Lower lobe of right lung (tissue), 2 donors: ENCODE data around the gene PGA4. TPM values are rescaled to one million over a fixed set of nuclear protein-coding genes. Genes with fewer than 3 reads are reported as not detected.

ENCODE experiments used
- ATAC-seq, 2 donors: fragments of 200-7000 bp; cut with Tn5 transposase; one replicate each; pipeline ENCODE4 v1.9.1; 2020 to 2022; ENCODE audit warnings: mild to moderate bottlenecking in 2 of 2, moderate library complexity in 2 of 2
- DNase-seq: peaks from one replicate; pipeline ENCODE4 v3.0.0-alpha.2; 2020
- H3K27ac ChIP-seq: fragments of 200-600 bp; one replicate; pipeline ENCODE4 v1.8.0; 2022
- H3K27me3 ChIP-seq: fragments of 200-600 bp; one replicate; pipeline ENCODE4 v1.8.0; 2022; ENCODE audit warnings: low read depth
- H3K36me3 ChIP-seq: fragments of 200-600 bp; one replicate; pipeline ENCODE4 v1.8.0; 2022; ENCODE audit warnings: mild to moderate bottlenecking
- H3K4me1 ChIP-seq: fragments of 200-600 bp; one replicate; pipeline ENCODE4 v1.8.0; 2022
- H3K4me3 ChIP-seq: fragments of 200-600 bp; one replicate; pipeline ENCODE4 v1.8.0; 2022; ENCODE audit warnings: mild to moderate bottlenecking
- H3K9me3 ChIP-seq: fragments of 200-600 bp; one replicate; pipeline ENCODE4 v1.8.0; 2022
- CTCF ChIP-seq: fragments of 200-600 bp; IDR thresholded peaks from one replicate; pipeline ENCODE4 v1.8.0; 2022; ENCODE audit warnings: antibody characterized with exemption, mild to moderate bottlenecking
- intact Hi-C: fragments of 100-400 bp; cut with DNase I; formaldehyde crosslinking; loops from one replicate; pipeline ENCODE4 v1.11.0; 2022
- total RNA-seq: library from RNA; stranded (reverse); fragmentation: NEBNext Ultra II Directional; extraction: Animal tissue kit (Norgen Biotek cat#: 25700); gene quantifications from one replicate; pipeline ENCODE4 v1.2.1, GENCODE V29; 2021
- donor health status: DM: no; HTN: yes; CAD: no; lungs with severe emphysema.

PGA4 gene
- total RNA-seq, 1 donor from 2014 or later = 0.83 TPM

GRCh38 chr11:61279934-61280659, 58.0 kb downstream of the PGA4 start:
- TF ChIP-seq CTCF = no peak
- DNase-seq (no peak), ATAC-seq (no peak)
- intact Hi-C loops = no loop called here
- Histone ChIP-seq H3K4me3 (no peak overlapping the region), H3K4me1 (no peaks in the 10 kb centered on the region), H3K9me3 (no peaks in the 10 kb centered on the region), H3K27ac (no peak overlapping the region), H3K36me3 (no peaks in the 10 kb centered on the region), H3K27me3 (peaks cover 5% of the 10 kb centered on the region)

GRCh38 chr11:61280883-61281580, 58.9 kb downstream of the PGA4 start:
- Histone ChIP-seq H3K36me3 (no peaks in the 10 kb centered on the region), H3K27ac (no peak overlapping the region), H3K9me3 (no peaks in the 10 kb centered on the region), H3K27me3 (peaks cover 5% of the 10 kb centered on the region), H3K4me3 (no peak overlapping the region), H3K4me1 (no peaks in the 10 kb centered on the region)
- intact Hi-C loops = no loop called here
- no peak for TF ChIP-seq CTCF
- DNase-seq (no peak), ATAC-seq (no peak)

Other genes with a start within 250 kb of the PGA4 start
- 3.5 TPM for gene CD5, start 119.9 kb upstream of the PGA4 start, total RNA-seq
- gene VPS37C, start 60.9 kb upstream of the PGA4 start, total RNA-seq = 39.7 TPM
- gene PGA3, start 18.8 kb upstream of the PGA4 start, total RNA-seq = 1.3 TPM
- gene PGA5, start 18.8 kb downstream of the PGA4 start, total RNA-seq = 0.32 TPM
- 1.2 TPM for gene VWCE, start 73.0 kb downstream of the PGA4 start, total RNA-seq
- 122 TPM for gene DDB1, start 110.8 kb downstream of the PGA4 start, total RNA-seq
- 35.0 TPM for gene TKFC, start 110.9 kb downstream of the PGA4 start, total RNA-seq
- 47.2 TPM for gene CYB561A3, start 139.5 kb downstream of the PGA4 start, total RNA-seq
- 38.9 TPM for gene TMEM138, start 140.0 kb downstream of the PGA4 start, total RNA-seq
- 11.9 TPM for gene TMEM216, start 170.2 kb downstream of the PGA4 start, total RNA-seq
- gene CPSF7, start 207.6 kb downstream of the PGA4 start, total RNA-seq = 69.8 TPM
- 35.2 TPM for gene SDHAF2, start 207.8 kb downstream of the PGA4 start, total RNA-seq